Measurements from ENCODE around the gene SLC2A4RG.

The SLC2A4RG gene

GRCh38 chr20:63778034-63778752 is 38.6 kb downstream of the SLC2A4RG start:
- no peak for DNase-seq

- no peak for DNase-seq
Measured at GRCh38 chr20:63778857-63779256, 39.3 kb downstream of the SLC2A4RG start.

- no peak for DNase-seq
Measured at GRCh38 chr20:63781181-63781580, 41.6 kb downstream of the SLC2A4RG start.

- DNase-seq, result no peak
Measured at GRCh38 chr20:63782051-63782471, 42.5 kb downstream of the SLC2A4RG start.

GRCh38 chr20:63782521-63782971 is 43.0 kb downstream of the SLC2A4RG start:
- no peak for DNase-seq

- no peak for DNase-seq
Measured at GRCh38 chr20:63783970-63784369, 44.4 kb downstream of the SLC2A4RG start.

GRCh38 chr20:63785691-63786131 is 46.1 kb downstream of the SLC2A4RG start:
- no peak for DNase-seq

GRCh38 chr20:63787302-63787701 is 47.7 kb downstream of the SLC2A4RG start:
- no peak for DNase-seq

GRCh38 chr20:63787749-63788148 is 48.2 kb downstream of the SLC2A4RG start:
- DNase-seq, result no peak

- no peak for DNase-seq
Measured at GRCh38 chr20:63789836-63790571, 50.4 kb downstream of the SLC2A4RG start.

- DNase-seq, result no peak
Measured at GRCh38 chr20:63790572-63791168, 51.1 kb downstream of the SLC2A4RG start.

GRCh38 chr20:63791497-63792156 is 52.1 kb downstream of the SLC2A4RG start:
- DNase-seq, result peak in 1 of 14 donors; percentile 61

- no peak for DNase-seq
Measured at GRCh38 chr20:63792866-63793265, 53.3 kb downstream of the SLC2A4RG start.

Measured in C1 segment of cervical spinal cord (tissue), 14 donors.